Vagina (tissue), 2 donors: ENCODE measurements around the gene KIF3A.

Experiments
- CTCF ChIP-seq, 3 experiments: fragments of 450-650 bp in 2 of 3; fragments of 200-600 bp in 1 of 3; sonication (generic) in 1 of 3; IDR thresholded peaks; one replicate each; pipeline ENCODE4 v1.5.1; 2017 to 2019; ENCODE audit warnings: antibody characterized with exemption in 3 of 3, mild to moderate bottlenecking in 2 of 3, moderate library complexity in 2 of 3
- POLR2A ChIP-seq, 2 donors: fragments of 450-650 bp; IDR thresholded peaks; one replicate each; pipeline ENCODE4 v1.6.1; 2017; ENCODE audit warnings: antibody characterized with exemption in 2 of 2, mild to moderate bottlenecking in 2 of 2, moderate library complexity in 2 of 2
- POLR2AphosphoS5 ChIP-seq, 2 donors: sonication (generic); formaldehyde crosslinking; IDR thresholded peaks; one replicate each; pipeline ENCODE4 v1.9.0; 2017; ENCODE audit warnings: antibody characterized with exemption in 2 of 2, mild to moderate bottlenecking in 2 of 2, low read depth in 1 of 2; ENCODE audit not compliant: insufficient read depth in 1 of 2

- no peak for TF ChIP-seq CTCF (IDR thresholded peaks at IDR 0.05)
- TF ChIP-seq POLR2A (IDR thresholded peaks at IDR 0.05), result no peak
- no peak for TF ChIP-seq POLR2AphosphoS5 (IDR thresholded peaks at IDR 0.05; ENCODE audit: insufficient read depth in 1 of 2, low read depth in 1 of 2)
These were observed 51.2 kb downstream of the KIF3A start for GRCh38 chr5:132686193-132686592.
